Right atrium auricular region (tissue), 2 donors: ENCODE results near the gene IREB2. TPM values are rescaled to one million over a fixed set of nuclear protein-coding genes. Genes with fewer than 3 reads are reported as not detected.

Source experiments
- DNase-seq: peaks from one replicate; pipeline ENCODE4 v3.0.0-alpha.2; 2019; ENCODE audit warnings: low spot score
- H3K27ac ChIP-seq, 2 donors: fragments of 200-600 bp; sonication (generic); 1 replicate in 1 of 2; 2 replicates in 1 of 2; pipeline ENCODE4 v1.5.1; 2016 to 2019
- H3K27me3 ChIP-seq, 2 donors: fragments of 200-600 bp; sonication (generic); one replicate each; pipeline versions ENCODE4 v1.5.1 to v1.6.0; 2017 to 2019
- H3K36me3 ChIP-seq: fragments of 200-600 bp; sonication (generic); one replicate; pipeline ENCODE4 v1.5.1; 2016
- H3K4me1 ChIP-seq, 2 donors: fragments of 200-600 bp; sonication (generic); one replicate each; pipeline versions ENCODE4 v1.5.1 to v1.6.0; 2017 to 2019
- H3K4me3 ChIP-seq, 2 donors: fragments of 200-600 bp; sonication (generic); 1 replicate in 1 of 2; 2 replicates in 1 of 2; pipeline ENCODE4 v1.5.1; 2017 to 2019; ENCODE audit warnings: mild to moderate bottlenecking in 1 of 2, moderate library complexity in 1 of 2
- H3K9me3 ChIP-seq, 2 donors: fragments of 200-600 bp; sonication (generic); one replicate each; pipeline ENCODE4 v1.5.1; 2019
- total RNA-seq, 2 donors: library from RNA; depleted of rRNA; stranded (reverse); fragments of >200 nt; gene quantifications; one replicate each; pipeline ENCODE4 v1.1.0, GENCODE V29; 2016
- TF ChIP-seq, protein P1 (sequence below), 2 donors: fragments of 200-600 bp; sonication (generic); IDR thresholded peaks; one replicate each; pipeline ENCODE4 v1.5.1; 2019; ENCODE audit warnings: antibody characterized with exemption in 2 of 2

IREB2 gene
- total RNA-seq, 2 donors from 2014 or later = 14.5 to 16.3 TPM

DNA sequence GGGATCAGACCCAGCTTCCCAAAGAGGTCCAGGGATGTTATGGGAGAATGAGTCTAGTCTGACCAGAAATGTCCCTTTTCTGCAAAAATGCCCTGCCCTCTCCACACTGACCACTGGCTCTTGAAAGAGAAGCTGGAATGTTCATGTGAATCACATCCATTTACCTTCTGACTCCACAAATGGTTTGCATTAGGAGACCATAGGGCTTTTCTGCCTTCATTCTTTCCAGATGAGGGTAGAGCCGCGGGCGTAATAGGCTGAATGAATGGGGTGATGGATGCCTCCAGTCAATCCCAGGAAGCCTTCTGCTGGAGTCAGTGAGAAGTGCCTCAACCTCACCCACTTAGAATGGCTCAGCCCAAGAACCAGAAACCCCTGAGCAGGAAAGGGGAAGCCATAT lies 47.2 kb upstream of the IREB2 start:
- DNase-seq = no peak
- no peaks in the 10 kb centered on the region for H3K36me3 ChIP-seq
- no peaks in the 10 kb centered on the region for H3K9me3 ChIP-seq
- H3K27me3 ChIP-seq = no peaks in the 10 kb centered on the region
- TF ChIP-seq, protein P1, sequence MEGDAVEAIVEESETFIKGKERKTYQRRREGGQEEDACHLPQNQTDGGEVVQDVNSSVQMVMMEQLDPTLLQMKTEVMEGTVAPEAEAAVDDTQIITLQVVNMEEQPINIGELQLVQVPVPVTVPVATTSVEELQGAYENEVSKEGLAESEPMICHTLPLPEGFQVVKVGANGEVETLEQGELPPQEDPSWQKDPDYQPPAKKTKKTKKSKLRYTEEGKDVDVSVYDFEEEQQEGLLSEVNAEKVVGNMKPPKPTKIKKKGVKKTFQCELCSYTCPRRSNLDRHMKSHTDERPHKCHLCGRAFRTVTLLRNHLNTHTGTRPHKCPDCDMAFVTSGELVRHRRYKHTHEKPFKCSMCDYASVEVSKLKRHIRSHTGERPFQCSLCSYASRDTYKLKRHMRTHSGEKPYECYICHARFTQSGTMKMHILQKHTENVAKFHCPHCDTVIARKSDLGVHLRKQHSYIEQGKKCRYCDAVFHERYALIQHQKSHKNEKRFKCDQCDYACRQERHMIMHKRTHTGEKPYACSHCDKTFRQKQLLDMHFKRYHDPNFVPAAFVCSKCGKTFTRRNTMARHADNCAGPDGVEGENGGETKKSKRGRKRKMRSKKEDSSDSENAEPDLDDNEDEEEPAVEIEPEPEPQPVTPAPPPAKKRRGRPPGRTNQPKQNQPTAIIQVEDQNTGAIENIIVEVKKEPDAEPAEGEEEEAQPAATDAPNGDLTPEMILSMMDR (IDR thresholded peaks at IDR 0.05) = no peak
- H3K27ac ChIP-seq = no peak overlapping the region
- no peak overlapping the region for H3K4me3 ChIP-seq
- H3K4me1 ChIP-seq = no peaks in the 10 kb centered on the region

DNA sequence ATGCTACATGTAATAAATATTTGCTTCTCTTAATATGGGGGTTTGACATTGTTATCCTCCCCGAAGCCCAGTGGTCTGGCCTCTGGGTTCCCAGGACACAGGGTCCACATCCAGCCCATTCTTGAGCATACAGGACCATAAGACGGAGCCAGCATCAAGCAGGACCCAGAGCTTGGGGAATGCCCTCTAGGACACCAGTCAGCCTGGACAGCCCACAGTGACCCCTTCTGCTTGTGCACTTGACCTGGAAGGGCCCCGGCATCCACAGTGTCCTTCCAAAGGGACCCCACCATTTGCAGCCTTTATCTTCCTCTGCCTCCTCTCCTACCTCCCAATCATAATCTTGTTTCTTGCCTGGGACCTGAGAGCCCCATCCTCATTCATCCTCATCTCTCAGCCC lies 46.2 kb upstream of the IREB2 start:
- Histone ChIP-seq H3K36me3 (no peaks in the 10 kb centered on the region), H3K4me3 (no peak overlapping the region), H3K4me1 (no peaks in the 10 kb centered on the region), H3K9me3 (no peaks in the 10 kb centered on the region), H3K27me3 (no peaks in the 10 kb centered on the region), H3K27ac (no peak overlapping the region)
- no peak for DNase-seq
- TF ChIP-seq, protein P1 (IDR thresholded peaks at IDR 0.05) = no peak

DNA sequence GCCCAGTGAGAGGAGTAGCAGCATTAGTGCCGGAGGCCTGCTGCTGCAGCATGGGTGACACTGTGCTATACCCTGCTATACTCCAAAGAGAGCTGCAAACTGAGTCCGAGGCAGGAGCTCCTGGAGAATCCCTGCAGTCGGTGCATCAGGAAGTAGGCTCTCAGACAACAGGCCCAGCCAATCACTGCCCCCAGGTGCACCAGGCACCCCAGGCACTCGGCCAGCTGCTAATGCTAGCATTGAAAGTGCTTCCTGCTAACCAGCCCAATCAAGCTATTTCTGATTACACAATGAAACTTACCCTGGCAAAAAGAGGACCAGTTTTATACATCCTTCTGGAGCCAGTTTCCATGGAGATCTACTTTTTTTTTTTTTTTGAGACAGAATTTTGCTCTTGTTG lies 45.6 kb upstream of the IREB2 start:
- H3K4me3 ChIP-seq = no peak overlapping the region
- no peaks in the 10 kb centered on the region for H3K9me3 ChIP-seq
- H3K4me1 ChIP-seq = no peaks in the 10 kb centered on the region
- H3K36me3 ChIP-seq = no peaks in the 10 kb centered on the region
- H3K27ac ChIP-seq = no peak overlapping the region
- no peaks in the 10 kb centered on the region for H3K27me3 ChIP-seq
- TF ChIP-seq, protein P1 (IDR thresholded peaks at IDR 0.05) = no peak
- DNase-seq = no peak

DNA sequence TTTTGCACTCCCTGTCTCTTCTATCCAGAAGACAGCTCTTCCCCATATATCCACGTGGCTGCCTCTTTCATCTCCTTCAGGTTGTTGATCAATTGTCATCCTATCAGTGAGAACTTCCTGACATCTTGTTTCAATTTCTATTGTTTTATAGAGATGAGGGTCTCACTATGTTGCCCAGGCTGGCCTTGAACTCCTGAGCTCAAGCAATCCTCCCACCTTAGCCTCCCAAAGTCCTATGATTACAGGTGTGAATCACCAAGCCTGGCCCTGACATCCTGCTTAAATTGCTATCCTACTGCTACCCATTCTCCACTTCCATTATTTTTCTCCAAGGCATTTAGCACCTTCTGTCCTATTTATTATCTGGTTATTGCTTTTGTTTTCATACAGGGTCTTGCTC lies 44.9 kb upstream of the IREB2 start:
- Histone ChIP-seq H3K9me3 (no peaks in the 10 kb centered on the region), H3K4me1 (no peaks in the 10 kb centered on the region), H3K27me3 (no peaks in the 10 kb centered on the region), H3K36me3 (no peaks in the 10 kb centered on the region), H3K4me3 (no peak overlapping the region), H3K27ac (no peak overlapping the region)
- TF ChIP-seq, protein P1 (IDR thresholded peaks at IDR 0.05) = no peak
- no peak for DNase-seq

DNA sequence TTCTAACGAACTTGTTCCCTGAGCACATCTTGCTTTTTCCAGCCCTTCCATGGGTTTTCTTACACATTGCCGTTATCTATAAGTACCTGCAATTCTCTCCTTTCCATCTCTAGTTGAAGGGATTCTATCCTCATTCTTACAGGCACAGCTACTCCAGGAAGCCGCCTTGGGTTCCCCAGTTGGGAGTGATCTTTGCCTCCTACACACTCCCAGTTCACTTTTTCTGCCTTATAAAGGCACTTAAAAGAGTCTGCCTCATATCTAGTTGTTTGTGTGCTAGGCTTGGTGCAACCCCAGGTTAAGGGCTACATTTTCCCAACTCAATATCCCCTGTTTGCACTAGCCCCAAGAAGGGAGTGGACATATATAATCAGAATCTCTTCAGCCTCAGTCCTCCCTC lies 44.0 kb upstream of the IREB2 start:
- DNase-seq = no peak
- no peaks in the 10 kb centered on the region for H3K9me3 ChIP-seq
- no peaks in the 10 kb centered on the region for H3K4me1 ChIP-seq
- no peak overlapping the region for H3K4me3 ChIP-seq
- no peaks in the 10 kb centered on the region for H3K36me3 ChIP-seq
- no peaks in the 10 kb centered on the region for H3K27me3 ChIP-seq
- no peak overlapping the region for H3K27ac ChIP-seq
- TF ChIP-seq, protein P1 (IDR thresholded peaks at IDR 0.05) = no peak

DNA sequence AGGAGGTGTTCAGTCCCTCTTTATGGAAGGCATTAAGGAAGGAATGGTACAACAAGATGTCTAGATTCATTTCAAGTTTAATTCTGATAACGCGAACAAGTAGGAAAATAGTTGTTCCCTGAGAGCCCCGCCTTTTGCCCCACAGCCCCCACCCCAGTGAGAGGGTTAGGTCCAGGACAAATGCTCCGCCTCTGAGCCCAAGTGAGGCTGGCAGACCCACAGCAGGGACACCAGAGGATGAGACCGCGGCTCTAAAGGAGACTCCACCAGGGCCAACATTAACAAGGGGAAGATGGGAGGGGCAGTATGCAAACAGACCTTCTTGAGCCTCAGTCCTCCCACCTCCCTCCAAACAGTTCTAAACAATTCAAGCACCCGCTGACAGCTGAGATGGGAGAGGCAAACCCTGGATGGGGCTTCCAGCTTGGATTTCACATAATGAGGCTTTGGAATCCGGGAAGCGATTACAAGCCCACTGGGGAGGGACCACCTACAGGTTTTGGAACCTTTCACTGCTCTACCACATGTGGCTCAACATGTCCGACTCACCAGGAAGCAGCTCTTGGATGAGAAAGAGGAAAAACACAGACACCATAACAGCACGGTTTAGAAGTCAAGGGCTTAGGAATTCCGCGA lies 42.9 kb upstream of the IREB2 start:
- no peak overlapping the region for H3K27ac ChIP-seq
- TF ChIP-seq, protein P1 (IDR thresholded peaks at IDR 0.05) = no peak
- no peaks in the 10 kb centered on the region for H3K4me1 ChIP-seq
- no peaks in the 10 kb centered on the region for H3K9me3 ChIP-seq
- no peaks in the 10 kb centered on the region for H3K27me3 ChIP-seq
- DNase-seq = no peak
- H3K4me3 ChIP-seq = no peak overlapping the region
- no peaks in the 10 kb centered on the region for H3K36me3 ChIP-seq
